NT2/D1 (cell line): ENCODE measurements around the gene HEATR5B.

Source experiments
- YY1 ChIP-seq: IDR thresholded peaks from 2 replicates; pipeline ENCODE4 v1.6.1; 2011; ENCODE audit not compliant: insufficient read length, insufficient read depth
- ZNF274 ChIP-seq: IDR thresholded peaks from 2 replicates; pipeline ENCODE4 v1.6.1; 2011; ENCODE audit warnings: mild to moderate bottlenecking, low read depth, low read length

- TF ChIP-seq YY1: no peak
- no peak for TF ChIP-seq ZNF274
Measured at GRCh38 chr2:36993841-36994620, 90.1 kb downstream of the HEATR5B start.
